Pancreas (tissue), 10 donors: ENCODE data around the gene SEC14L6. TPM values are rescaled to one million over a fixed set of nuclear protein-coding genes. Genes with fewer than 3 reads are reported as not detected.
"Not testable (repeated sequence)": the region's sequence is repeated elsewhere in the genome, so short reads cannot be mapped to it uniquely, and the experiment has no call there.

Experiments
- ATAC-seq, 4 donors: fragments of 200-7000 bp; cut with Tn5 transposase; one replicate each; pipeline versions ENCODE4 v1.8.0 to v1.9.1; 2020; ENCODE audit warnings: mild to moderate bottlenecking in 4 of 4, moderate library complexity in 4 of 4
- DNase-seq, 6 donors: peaks; one replicate each; pipeline ENCODE4 v3.0.0-alpha.2; 2020
- FAIRE-seq: peaks from 2 replicates; lab custom pipeline; 2012; peaks lifted over from hg19 to GRCh38; lab: Jason Lieb, UNC
- H3K27ac ChIP-seq, 4 donors: fragments of 200-600 bp; sonication (generic); 1 replicate in 3 of 4; 2 replicates in 1 of 4; pipeline versions ENCODE4 v1.5.0 to v1.8.0; 2020
- H3K27me3 ChIP-seq, 4 donors: fragments of 200-600 bp; one replicate each; pipeline ENCODE4 v1.8.0; 2021
- H3K36me3 ChIP-seq, 3 donors: fragments of 200-600 bp; sonication (generic) in 1 of 3; one replicate each; pipeline versions ENCODE4 v1.5.0 to v1.8.0; 2020 to 2021
- H3K4me1 ChIP-seq, 3 donors: fragments of 200-600 bp; one replicate each; pipeline ENCODE4 v1.8.0; 2021
- H3K4me3 ChIP-seq, 4 donors: fragments of 200-600 bp; sonication (generic) in 2 of 4; one replicate each; pipeline versions ENCODE4 v1.5.0 to v1.8.0; 2020 to 2021
- H3K9me3 ChIP-seq, 4 donors: fragments of 200-600 bp; one replicate each; pipeline ENCODE4 v1.8.0; 2021
- CTCF ChIP-seq, 4 donors: fragments of 200-600 bp; sonication (generic) in 3 of 4; IDR thresholded peaks; one replicate each; pipeline versions ENCODE4 v1.5.0 to v1.8.0; 2021; ENCODE audit warnings: antibody characterized with exemption in 4 of 4
- WGBS, 2 donors: extraction: QIAGEN DNeasy Blood & Tissue Kit; methylation state at CpG; one replicate each; pipeline ENCODE4 v1.1.7; 2013; 5-methylcytosine and 5-hydroxymethylcytosine counted together
- intact Hi-C, 3 donors: fragments of 100-400 bp; cut with DNase I; formaldehyde crosslinking; loops; one replicate each; pipeline versions ENCODE4 v1.11.1 to v1.14.2; 2022
- polyA plus RNA-seq, 2 donors: library from polyadenylated mRNA; stranded (reverse); fragments of 200-250 nt; gene quantifications; one replicate each; pipeline ENCODE4 v1.2.3, GENCODE V29; 2013
- total RNA-seq, 6 donors: library from RNA; stranded (reverse); fragmentation: NEBNext Ultra II Directional in 4 of 6; extraction: Animal tissue kit (Norgen Biotek cat#: 25700) in 4 of 6; gene quantifications; one replicate each; pipeline versions ENCODE4 v1.2.1 to v1.2.4, GENCODE V29; 2021 to 2023
- donor health status: healthy with polysubstance abuse.
- donor health status: DM: no; HTN: no; CAD: no; lungs with moderate emphysema.
- donor health status: DM: no; HTN: no; CAD: no.
- donor health status: control.
- donor health status: control.
- donor health status: Bipolar disorder and iron deficiency.
- donor health status: DM: yes; HTN: yes; CAD: no.
- donor health status: DM: no; HTN: no; CAD: no.
- donor health status: DM: no; HTN: no; CAD: no.
- donor health status: DM: yes; HTN: yes; CAD: no.

SEC14L6 gene
- total and polyA plus RNA-seq, 8 donors = 0.51 to 6.0 (median 2.9) TPM

DNA sequence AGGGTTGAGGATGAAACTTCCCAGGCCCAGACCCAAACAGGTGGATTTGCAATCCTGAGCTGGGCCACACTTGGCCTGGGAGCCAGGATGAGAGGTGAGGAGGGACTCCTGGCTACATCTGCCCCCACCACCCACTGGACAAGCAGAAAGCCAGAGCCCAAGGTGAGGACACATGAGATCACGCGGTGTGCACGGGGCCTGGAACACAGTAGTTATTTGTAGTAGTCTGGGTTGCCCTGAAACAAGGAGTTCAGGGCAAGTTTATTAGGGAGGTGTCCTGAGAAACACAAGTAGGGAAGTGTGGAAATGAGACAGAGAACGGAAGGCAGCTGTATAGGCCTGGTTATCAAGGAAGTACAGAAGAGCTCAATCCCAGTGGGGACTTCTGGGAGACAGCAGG lies 647 bp upstream of the SEC14L6 start:
- Histone ChIP-seq H3K9me3 (no peaks in the 10 kb centered on the region), H3K36me3 (no peaks in the 10 kb centered on the region), H3K27ac (no peak overlapping the region), H3K4me1 (peaks cover 0 to 4% (median 0%) of the 10 kb centered on the region in 3 donors), H3K27me3 (no peaks in the 10 kb centered on the region), H3K4me3 (no peak overlapping the region)
- FAIRE-seq (no peak), ATAC-seq (no peak), DNase-seq (no peak)
- WGBS, 2 donors = 82 to 87% methylated on average over 4 of the region's 4 CpGs
- intact Hi-C loops = no loop called here
- TF ChIP-seq CTCF (IDR thresholded peaks at IDR 0.05) = no peak

DNA sequence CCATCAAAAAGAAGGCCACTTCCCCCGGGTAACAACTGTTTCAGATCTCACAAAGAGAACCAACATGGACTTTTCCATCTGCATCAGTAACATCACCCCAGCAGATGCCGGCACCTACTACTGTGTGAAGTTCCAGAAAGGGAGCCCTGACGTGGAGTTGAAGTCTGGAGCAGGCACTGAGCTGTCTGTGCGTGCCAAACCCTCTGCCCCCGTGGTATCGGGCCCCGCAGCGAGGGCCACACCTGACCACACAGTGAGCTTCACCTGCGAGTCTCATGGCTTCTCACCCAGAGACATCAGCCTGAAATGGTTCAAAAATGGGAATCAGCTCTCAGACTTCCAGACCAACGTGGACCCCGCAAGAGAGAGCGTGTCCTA lies 3.7 kb downstream of the SEC14L6 start:
- 82 to 85% methylated on average over 12 of the region's 12 CpGs for WGBS, 2 donors
- ATAC-seq (no peak), DNase-seq (no peak), FAIRE-seq (no peak)
- Histone ChIP-seq H3K27me3 (no peaks in the 10 kb centered on the region), H3K9me3 (no peaks in the 10 kb centered on the region), H3K4me3 (peak overlapping the region in 3 of 4 donors; percentile 9 to 57 (median 49)), H3K36me3 (no peaks in the 10 kb centered on the region), H3K27ac (peak overlapping the region in 2 of 4 donors; percentile 30 to 57), H3K4me1 (peaks cover 0 to 4% (median 0%) of the 10 kb centered on the region in 3 donors)
- no peak for TF ChIP-seq CTCF (IDR thresholded peaks at IDR 0.05)
- intact Hi-C loops = no loop called here

DNA sequence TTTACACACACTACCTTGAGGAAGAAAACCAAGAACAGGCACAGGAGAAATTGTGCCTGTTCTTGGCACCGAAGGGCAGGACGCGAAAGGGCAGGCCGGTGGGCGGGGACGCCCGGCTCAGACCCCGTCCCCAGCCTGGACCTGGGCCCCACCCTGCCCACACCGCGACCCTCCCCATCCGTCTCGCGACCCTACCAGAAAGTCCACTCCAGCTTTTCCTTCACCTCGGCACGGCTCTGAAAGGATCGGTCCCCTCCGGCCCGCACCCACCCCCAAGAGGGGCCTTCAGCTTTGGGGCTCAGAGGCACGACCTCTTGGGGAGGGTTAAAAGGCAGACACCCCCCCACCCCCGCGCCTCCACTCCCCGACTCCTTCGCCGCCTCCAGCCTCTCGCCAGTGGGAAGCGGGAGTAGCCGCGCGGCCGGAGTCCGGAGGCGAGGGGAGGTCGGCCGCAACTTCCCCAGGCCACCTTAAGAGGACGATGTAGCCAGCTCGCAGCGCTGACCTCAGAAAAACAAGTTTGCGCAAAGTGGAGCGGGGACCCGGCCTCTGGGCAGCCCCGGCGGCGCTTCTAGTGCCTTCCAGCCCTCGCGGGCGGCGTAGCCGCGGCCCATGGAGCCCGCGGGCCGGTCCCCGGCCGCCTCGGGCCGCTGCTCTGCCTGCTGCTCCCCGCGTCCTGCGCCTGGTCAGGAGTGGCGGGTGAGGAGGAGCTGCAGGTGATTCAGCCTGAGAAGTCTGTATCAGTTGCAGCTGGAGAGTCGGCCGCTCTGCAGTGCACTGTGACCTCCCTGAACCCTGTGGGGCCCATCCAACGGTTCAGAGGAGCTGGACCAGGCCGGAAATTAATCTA lies 4.4 kb downstream of the SEC14L6 start:
- no peak for FAIRE-seq
- peak overlapping the region; percentile 9 to 57 (median 40) for H3K4me3 ChIP-seq
- intact Hi-C loops = no loop called here

DNA sequence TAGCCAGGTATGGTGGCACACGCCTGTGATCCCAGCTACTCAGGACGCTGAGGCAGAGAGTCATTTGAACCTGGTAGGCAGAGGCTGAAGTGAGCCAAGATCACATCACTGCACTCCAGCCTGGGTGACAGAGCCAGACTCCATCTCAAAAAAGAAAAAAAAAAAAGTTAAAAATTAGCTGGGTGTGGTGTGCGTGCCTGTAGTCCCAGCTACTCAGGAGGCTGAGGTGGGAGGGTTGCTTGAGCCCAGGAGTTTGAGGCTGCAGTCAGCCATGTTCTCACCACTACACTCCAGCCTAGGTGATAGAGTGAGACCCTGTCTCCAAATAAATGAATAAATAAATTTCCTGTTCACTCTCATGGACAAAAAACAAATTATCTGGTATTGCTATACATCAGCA lies 5.0 kb downstream of the SEC14L6 start:
- 68 to 73% methylated on average over 3 of the region's 3 CpGs for WGBS, 2 donors
- Histone ChIP-seq H3K27ac (peak overlapping the region in 1 of 4 donors; percentile 57), H3K4me3 (peak overlapping the region in 2 of 4 donors; percentile 49 to 57)
- H3K27me3 ChIP-seq, FAIRE-seq, H3K4me1 ChIP-seq, H3K36me3 ChIP-seq, intact Hi-C loops, DNase-seq, H3K9me3 ChIP-seq: not testable (repeated sequence)
- ATAC-seq = peak; percentile 16 to 50 (median 39)

More for the DNA sequence above, 4.4 kb downstream of the SEC14L6 start:
- Histone ChIP-seq H3K27me3 (no peaks in the 10 kb centered on the region), H3K4me1 (peaks cover 0 to 4% (median 0%) of the 10 kb centered on the region in 3 donors), H3K27ac (peak overlapping the region in 2 of 4 donors; percentile 30 to 57), H3K36me3 (no peaks in the 10 kb centered on the region), H3K9me3 (no peaks in the 10 kb centered on the region)
- DNase-seq = peak in 5 of 6 donors; percentile 18 to 76 (median 33)
- 2% methylated on average over 61 to 64 of the region's 64 CpGs for WGBS, 2 donors
- ATAC-seq = peak; percentile 79 to 85 (median 82)
- TF ChIP-seq CTCF (IDR thresholded peaks at IDR 0.05) = no peak

- Histone ChIP-seq H3K36me3 (no peaks in the 10 kb centered on the region), H3K4me1 (peaks cover 0 to 4% (median 0%) of the 10 kb centered on the region in 3 donors), H3K9me3 (no peaks in the 10 kb centered on the region), H3K27me3 (no peaks in the 10 kb centered on the region), H3K4me3 (no peak overlapping the region), H3K27ac (no peak overlapping the region)
- intact Hi-C loops = no loop called here
- 98 to 100% methylated on average over 1 of the region's 1 CpG for WGBS, 2 donors
- no peak for TF ChIP-seq CTCF (IDR thresholded peaks at IDR 0.05)
- no peak for FAIRE-seq
- no peak for ATAC-seq
- DNase-seq = no peak
Observed at GRCh38 chr22:30539368-30539767, 7.2 kb downstream of the SEC14L6 start.
